GM18909 (cell line): ENCODE measurements around the gene KCNG3.
A peak's percentile ranks its signal among the peaks of the same experiment; 100 is the strongest.

ENCODE experiments used
- ATAC-seq: cut with Tn5 transposase; IDR thresholded peaks from one replicate; pipeline ENCODE4 v1.9.1; 2021; ENCODE audit warnings: mild to moderate bottlenecking; ENCODE audit not compliant: unreplicated experiment, poor library complexity

Gene KCNG3, protein sequence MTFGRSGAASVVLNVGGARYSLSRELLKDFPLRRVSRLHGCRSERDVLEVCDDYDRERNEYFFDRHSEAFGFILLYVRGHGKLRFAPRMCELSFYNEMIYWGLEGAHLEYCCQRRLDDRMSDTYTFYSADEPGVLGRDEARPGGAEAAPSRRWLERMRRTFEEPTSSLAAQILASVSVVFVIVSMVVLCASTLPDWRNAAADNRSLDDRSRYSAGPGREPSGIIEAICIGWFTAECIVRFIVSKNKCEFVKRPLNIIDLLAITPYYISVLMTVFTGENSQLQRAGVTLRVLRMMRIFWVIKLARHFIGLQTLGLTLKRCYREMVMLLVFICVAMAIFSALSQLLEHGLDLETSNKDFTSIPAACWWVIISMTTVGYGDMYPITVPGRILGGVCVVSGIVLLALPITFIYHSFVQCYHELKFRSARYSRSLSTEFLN

DNA sequence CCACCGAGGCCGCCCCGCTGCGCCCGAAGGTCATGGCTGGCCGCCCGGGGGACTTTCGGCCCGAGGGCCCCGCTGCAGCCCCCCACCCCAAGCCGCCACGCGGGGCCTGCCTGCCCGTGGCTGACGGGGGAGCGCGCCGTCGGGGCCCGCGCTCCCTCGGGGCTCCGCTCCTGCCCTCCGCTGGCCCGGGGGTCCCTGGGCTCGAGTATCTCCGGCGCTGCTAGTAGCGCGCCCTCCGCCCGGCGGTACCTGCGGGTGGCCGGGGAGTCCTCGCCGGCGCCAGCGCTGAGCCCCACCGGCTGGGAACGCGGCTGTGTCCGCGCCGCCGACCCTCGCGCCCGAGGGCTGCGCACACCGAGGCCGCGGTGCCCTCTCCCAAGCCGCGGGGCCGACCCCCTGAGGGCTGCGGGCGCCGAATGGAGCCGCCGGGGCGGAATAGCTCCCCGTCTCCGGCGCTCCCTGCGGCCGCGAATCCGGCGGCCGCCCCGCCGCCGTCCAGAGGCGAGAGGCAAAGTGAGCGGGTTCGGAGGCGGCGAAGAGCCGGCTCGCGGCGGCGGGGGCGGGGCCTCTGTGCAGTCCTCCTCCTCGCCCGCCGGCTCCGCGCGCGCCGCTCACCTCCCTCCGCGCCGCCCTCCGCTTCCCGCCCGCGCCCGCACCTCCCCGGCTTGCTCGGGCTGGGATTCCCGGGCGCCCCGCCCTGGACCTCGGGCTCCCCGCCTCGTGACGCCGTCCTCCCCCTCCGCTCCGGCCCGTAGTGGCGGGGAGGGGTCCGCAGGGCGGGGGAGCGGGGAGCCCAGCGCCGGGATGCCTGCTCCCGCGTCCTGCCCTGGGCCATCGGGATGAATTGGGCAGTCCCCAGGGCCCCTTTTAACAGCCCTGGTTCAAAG is at the start of gene KCNG3:
Gene KCNG3 (minus strand): TSS at position 515 of the 887 bp plus-strand sequence. CDS start 481 bp downstream, at position 34.
- ATAC-seq, result peak; percentile 65

DNA sequence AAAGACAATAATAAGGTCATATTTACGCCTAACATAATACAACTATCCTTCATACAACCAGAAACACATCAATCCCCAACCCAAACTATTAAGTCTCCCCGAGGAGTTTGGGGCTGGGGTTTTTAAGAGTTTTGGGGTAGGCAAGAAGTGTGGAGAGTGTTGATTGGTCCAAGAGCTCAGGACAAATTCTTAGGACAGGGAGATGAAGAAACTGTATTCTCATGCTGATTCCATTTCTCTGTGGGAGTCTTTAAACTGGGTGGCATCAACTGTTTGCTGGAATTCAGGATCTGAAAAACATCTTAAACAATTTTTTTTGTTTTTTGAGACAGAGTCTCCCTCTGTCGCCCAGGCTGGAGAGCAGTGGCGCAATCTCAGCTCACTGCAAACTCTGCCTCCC is 49.1 kb upstream of the KCNG3 start:
- ATAC-seq, result no peak

DNA sequence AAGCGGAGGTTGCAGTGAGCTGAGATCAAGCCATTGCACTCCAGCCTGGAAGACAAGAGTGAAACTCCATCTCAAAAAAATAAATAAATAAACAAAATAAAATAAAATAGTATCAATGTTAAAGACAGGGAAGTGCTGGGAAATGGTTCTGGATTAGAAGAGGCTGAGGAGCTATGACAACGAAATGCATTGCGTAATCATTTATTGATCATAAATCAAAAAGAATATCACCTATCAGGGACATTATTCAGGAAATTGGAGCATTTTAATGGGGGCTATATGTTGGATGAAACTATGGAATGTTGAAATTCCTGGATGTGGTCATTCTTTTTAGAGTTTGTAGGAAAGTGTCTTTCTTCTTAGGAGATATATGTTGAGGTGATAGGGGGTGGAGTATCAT is 43.7 kb upstream of the KCNG3 start:
- no peak for ATAC-seq

DNA sequence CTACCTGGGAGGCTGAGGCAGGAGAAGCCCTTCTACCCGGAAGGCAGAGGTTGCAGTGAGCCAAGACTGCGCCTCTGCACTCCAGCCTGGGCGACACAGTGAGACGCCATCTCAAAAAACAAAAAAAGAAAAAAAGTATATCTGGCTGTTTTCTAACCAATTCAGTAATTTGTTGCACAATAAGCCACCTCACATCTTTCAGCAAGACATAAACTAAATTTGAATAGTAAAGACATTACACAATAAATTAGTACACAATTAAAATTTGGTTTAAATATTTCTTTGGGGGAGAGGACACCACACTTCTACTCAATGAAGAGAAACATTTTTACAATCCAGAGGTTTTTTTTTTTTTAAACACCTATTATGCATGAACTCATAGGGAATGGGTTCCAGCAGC is 38.6 kb upstream of the KCNG3 start:
- no peak for ATAC-seq

DNA sequence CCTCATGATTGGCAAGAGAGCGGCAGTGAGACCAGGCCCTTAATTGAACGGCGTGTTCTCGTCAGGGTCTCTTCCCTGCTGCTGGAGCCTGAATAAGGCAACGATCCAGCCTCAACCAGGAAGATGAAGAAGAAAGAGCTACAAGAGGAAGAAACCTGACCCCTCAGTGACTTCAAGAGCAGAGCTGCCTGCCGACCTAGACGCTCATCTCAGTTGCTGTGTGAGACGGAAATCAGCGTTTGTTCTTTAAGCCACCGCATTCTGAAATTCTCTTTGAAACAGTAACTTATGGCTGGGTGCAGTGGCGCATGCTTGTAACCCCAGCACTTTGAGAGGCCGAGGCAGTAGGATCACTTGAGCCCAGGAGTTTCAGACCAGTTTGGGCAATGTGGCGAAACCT is 29.6 kb upstream of the KCNG3 start:
- ATAC-seq, result no peak

DNA sequence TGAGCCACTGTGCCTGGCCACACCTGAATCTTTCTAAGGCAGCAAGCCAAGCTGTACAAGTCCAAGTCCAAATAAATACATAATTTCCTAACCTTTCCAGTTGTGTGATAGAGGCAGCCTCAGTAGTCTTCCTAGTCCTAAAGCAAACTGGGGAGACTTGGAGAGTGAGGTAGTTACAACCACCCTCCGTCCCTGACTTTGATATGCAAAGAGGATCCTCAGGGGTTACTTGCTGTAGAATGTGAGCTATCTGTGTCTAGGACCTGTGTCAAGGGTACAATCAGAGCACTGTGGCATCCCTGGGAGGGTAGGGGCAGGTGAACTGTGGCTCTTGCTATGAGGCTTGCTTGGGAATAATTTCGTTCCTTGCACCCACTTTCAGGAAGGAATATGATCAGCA is 28.3 kb upstream of the KCNG3 start:
- no peak for ATAC-seq

DNA sequence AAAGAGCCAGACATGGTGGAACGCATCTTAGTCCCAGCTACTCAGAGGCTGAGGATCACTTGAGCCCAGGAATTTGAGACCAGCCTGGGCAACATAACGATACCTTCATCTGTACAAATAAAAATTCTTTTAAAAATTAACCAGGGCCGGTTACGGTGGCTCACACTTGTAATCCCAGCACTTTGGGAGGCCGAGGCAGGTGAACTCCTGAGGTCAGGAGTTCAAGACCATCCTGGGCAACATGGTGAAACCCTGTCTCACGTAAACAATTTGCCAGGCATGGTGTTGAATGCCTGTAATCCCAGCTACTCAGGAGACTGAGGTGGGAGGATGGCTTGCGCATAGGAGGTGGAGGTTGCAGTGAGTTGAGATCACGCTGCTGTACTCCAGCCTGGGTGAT is 25.8 kb upstream of the KCNG3 start:
- ATAC-seq, result no peak

DNA sequence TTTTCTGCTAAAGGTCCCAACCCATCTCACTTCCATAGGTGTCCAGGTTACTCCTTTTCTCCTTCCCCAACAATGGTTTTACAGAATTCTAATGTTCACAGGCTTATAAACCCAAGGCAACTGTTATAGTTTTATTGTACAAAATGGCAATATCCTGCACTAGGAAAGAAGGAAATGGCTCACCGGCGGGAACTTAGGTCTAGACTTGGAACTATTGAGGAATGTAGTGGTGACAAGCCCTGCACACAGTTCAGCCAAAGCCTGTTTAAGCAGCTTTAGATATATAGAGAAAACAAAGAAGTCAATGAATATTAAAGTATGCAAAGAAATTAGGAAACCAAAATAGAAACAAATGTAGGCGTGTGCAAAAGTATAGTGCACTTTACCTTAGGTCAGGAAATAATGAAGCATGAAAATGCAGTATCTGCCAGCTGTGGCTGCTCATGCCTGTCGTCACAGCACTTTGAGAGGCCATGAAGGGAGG is 22.7 kb upstream of the KCNG3 start:
- ATAC-seq, result no peak

DNA sequence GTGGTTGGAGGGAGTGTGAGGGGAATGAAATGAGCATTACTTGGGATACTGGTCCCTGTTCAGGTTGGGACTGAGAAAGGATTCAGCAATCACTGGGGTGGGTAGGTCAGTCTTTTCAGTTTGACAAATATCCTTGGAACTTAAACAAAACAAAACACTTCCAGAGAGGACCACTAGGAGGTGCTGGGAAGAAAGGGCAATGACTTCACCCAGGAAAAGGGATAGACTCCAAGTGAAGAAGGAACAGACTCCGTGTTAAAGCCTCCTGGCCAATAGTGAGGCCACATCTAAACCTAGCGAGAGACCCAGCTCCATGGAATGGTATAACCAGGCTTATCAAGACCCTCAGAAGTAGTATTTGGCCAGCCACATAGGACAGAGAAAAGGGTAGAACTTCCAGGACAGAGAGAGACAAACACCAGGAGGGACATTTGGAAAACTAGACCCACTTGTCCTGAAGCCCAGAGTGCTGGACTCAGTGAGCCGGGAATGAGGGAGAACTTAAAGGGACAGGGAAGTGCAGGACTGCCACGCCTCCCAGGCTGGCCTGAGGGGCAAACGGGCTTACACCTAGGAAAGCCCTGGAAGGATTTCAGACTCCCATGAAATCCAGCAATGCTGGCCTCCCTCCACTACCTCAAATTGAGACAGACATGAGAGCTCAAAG is 19.6 kb upstream of the KCNG3 start:
- no peak for ATAC-seq

DNA sequence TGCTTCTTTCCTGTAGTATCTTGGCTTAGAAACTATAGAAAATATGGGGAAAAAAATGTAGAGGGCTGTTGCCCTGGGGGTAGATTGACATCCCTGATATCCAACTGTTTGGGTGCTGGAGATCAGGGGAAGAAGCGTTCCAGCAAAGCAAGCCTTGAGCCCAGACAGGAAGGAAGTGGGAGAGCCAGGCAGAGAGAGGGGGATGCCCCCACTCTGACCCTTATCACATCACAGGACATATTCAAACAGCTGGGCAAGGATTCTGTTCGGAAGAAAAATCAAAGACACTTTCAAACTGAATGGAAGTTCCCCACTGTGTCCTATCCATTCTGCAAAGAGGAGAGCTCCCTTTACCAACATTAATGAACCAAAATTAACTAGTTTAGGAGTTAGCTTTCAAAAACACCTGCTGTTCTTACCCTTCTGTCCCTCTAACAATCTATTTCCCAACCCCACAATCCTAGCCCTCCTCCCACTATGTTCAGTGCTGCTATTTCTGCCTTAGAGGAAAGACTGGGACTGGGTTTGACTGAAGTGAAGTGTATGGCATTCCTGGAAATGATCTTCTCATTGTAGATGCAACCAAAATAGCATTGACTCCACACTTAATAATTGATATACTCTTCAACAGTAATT is 16.9 kb upstream of the KCNG3 start:
- no peak for ATAC-seq

DNA sequence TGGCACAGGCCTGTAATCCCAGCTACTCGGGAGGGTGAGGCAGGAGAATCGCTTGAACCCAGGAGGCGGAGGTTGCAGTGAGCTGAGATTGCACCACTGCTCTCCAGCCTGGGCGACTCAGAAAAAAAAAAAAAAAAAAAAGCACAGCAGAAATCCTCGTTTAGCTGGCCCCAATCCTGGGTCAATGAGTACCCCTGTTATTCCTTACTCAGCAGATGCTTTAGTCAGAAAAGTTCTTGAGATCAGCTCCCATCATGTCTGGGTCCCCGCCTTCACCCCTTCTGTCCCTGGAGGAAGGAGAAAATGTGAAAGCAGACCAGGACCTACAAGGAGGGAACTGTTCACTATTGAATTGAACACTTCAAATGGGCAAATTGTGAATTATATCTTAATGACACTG is 16.4 kb upstream of the KCNG3 start:
- ATAC-seq, result no peak

DNA sequence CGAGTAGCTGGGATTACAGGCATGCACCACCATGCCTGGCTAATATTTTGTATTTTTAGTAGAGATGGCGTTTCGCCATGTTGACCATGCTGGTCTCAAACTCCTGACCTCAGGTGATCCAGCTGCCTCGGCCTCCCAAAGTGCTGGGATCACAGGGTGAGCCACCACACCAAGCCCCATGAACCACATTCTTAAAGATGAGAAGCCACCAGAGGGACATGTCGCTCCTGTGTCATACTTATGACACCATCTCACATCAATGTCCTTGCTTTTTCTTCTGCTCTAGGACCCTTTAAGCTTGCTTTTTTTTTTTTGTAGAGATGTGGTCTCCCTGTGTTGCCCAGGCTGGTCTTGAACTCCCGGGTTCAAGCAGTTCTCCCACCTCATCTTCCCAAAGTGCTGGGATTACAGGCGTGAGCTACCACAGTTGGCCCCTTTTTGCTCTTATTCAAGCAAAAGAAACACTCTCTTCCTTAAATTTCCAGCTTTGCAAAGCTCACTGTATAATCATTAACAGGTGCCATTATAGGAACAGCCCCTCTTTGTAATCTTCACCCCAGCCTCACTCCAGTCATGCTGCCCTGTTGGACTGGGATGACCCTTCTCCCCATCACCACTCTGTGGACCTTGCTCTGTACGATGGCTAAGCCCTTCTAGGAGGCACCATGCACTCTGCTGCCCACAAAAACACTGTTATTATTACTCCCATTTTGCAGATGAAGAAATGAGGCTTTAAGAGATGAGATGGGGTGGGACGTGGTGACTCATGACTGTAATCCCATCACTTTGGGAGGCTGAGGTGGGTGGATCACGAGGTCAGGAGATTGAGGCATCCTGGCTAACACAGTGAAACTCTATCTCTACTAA is 10.8 kb upstream of the KCNG3 start:
- ATAC-seq, result no peak

DNA sequence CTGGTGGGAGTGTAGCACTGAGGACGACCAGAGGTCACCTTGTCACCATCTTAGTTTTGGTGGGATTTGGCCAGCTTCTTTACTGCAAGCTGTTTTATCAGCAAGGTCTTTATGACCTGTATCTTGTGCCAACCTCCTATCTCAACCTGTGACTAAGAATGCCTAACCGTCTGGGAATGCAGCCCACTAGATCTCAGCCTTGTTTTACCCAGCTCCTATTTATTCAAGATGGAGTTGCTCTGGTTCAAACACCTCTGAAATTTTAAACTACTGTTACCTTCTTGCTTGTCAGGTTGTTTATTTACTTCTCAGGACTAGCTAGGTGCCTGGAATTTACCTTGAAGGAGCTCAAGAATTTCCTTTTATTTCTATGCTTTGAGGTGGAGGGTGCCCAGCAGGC is 9.5 kb upstream of the KCNG3 start:
- no peak for ATAC-seq

DNA sequence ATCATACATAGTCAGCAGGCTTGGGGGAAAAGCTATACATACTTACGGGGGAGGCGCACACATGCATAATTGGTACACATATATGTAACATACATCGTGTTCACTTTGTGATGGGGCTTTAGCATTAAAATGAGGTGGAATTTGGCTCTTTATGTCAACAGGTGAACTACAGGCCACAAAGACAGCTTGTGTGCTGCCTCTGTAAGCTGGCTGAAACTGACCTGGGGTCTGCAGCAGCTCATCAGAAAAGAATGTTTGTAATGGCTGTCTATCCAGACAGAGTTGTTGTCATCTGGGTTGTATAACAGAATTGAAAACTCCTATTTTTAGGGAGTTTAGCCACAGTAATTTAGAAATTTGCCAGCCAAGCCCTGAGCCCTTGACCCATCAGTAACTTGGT is 4.7 kb upstream of the KCNG3 start:
- no peak for ATAC-seq

DNA sequence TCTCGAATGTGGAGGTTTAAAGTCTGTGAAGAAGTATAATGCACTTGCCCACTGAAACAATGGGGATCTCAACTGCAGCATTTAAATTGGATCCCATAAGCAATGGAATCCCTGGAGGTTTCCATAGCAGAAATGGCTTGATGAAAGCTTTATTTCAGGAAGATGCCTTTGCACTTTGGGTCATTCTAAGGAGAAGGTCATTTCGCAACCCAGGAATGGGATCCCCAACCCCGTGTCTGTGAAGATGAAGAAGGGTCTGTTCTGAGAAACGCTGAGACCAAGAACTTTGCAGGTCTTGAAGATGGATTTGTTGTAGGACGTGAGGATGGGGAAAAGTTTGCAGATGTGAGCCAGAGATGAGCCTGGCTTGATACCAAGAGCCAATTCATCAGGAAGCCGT is 1.8 kb upstream of the KCNG3 start:
- no peak for ATAC-seq

DNA sequence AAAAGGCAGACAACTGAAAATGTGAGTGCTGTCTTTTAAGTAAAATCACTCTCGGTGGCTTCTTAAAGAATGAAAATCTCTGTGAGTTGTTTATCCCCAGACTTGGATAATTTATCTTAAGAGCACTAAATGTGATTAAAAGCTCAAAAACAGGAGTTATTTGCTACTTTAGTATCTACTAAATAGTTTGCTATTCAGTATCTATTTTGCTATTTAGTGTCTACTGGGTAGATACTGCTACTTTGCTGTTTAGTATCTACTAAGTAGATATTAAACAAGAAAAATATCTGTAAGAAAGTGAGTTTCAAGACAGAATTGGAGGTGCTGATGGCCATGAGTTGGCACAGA is 1.4 kb upstream of the KCNG3 start:
- no peak for ATAC-seq

DNA sequence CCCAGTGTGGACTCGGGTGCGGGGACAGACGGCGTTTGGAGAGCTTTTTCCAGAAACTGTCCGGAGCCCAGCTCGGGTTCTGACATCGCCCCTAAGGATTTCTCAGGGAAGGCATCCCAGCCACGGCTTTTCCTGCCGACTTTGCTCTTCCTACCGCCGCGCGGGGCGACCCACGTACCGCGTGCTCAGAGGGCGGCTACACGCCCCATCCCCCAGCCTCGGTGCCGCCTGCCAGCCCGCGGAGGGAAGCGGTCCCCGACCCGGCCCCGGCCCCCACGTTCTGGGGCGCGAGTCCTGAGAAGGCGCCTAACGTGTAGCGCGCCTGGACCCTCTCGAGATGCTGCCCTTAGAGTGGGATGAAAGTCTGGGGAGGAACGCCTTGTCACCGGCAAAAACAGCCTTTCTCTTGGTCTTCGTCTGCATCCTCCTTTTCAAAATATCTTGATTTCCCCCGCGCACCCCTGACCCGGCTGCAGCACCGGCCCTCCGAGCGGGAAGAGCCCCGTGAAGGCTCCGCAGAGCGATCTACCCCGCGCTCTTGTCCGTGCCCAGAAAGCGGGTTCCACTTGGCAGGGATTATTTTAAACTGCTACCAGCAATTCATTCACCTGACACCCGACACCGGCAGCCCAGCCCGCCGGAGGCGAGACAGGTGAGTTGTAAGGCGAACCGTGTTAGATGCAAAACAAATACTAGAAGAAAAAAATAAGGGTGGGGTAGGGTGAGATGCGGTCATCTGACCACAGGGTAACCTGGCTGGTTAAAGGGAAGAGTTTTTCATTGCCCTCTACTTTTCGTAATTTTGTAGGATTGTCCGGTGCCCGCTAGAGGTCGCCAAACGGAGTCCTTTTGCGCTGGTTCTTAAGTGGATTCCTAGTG is 812 bp upstream of the KCNG3 start:
- peak; percentile 62 for ATAC-seq

DNA sequence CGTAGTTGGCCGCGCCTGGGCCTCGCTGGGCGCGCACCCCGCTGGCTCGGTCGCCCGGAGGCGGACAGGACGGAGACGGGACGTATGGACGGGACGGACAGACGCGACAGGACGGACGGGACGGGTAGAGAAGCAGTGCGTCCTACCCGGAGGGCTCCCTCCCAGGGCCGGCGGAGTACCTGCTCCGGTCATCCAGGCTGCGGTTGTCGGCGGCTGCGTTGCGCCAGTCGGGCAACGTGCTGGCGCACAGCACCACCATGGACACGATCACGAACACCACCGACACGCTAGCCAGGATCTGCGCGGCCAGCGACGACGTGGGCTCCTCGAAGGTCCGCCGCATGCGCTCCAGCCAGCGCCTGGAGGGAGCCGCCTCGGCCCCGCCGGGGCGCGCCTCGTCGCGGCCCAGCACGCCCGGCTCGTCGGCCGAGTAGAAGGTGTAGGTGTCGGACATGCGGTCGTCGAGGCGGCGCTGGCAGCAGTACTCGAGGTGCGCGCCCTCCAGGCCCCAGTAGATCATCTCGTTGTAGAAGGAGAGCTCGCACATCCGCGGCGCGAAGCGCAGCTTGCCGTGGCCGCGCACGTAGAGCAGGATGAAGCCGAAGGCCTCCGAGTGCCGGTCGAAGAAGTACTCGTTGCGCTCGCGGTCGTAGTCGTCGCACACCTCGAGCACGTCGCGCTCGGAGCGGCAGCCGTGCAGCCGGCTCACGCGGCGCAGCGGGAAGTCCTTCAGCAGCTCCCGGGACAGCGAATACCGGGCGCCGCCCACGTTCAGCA is 903 bp downstream of the KCNG3 start:
- ATAC-seq, result no peak
